AG10803 (cell line): ENCODE data around the gene DDT.
"Not testable (repeated sequence)": the region's sequence is repeated elsewhere in the genome, so short reads cannot be mapped to it uniquely, and the experiment has no call there.

ENCODE experiments used
- DNase-seq: peaks from one replicate; pipeline ENCODE4 v3.0.0; 2010; ENCODE audit warnings: low read depth
- H3K4me3 ChIP-seq: 2 replicates; pipeline ENCODE4 v1.5.1; 2011; ENCODE audit warnings: mild to moderate bottlenecking, low read length, control low read depth
- CTCF ChIP-seq: conservative IDR thresholded peaks from 2 replicates; pipeline ENCODE4 v1.5.1; 2011; ENCODE audit warnings: mild to moderate bottlenecking, low read length, control low read depth, inconsistent platforms

DDT gene

GRCh38 chr22:23956301-23956900 is 17.8 kb downstream of the DDT start:
- peak; percentile 86 for TF ChIP-seq CTCF
- peak; percentile 54 for DNase-seq
- H3K4me3 ChIP-seq, result not testable (repeated sequence)

GRCh38 chr22:23955886-23956285 is 18.4 kb downstream of the DDT start:
- not testable (repeated sequence) for H3K4me3 ChIP-seq, DNase-seq

- not testable (repeated sequence) for H3K4me3 ChIP-seq
These were observed 19.3 kb downstream of the DDT start for GRCh38 chr22:23954991-23955305.

GRCh38 chr22:23954193-23954990 is 19.8 kb downstream of the DDT start:
- H3K4me3 ChIP-seq, DNase-seq: not testable (repeated sequence)

More at GRCh38 chr22:23954991-23955305, 19.3 kb downstream of the DDT start:
- DNase-seq, result not testable (repeated sequence)

- H3K4me3 ChIP-seq, DNase-seq: not testable (repeated sequence)
These were observed 20.8 kb downstream of the DDT start for GRCh38 chr22:23953485-23953884.

GRCh38 chr22:23952794-23953405 is 21.3 kb downstream of the DDT start:
- H3K4me3 ChIP-seq, DNase-seq: not testable (repeated sequence)

- DNase-seq, H3K4me3 ChIP-seq: not testable (repeated sequence)
These were observed 22.9 kb downstream of the DDT start for GRCh38 chr22:23951383-23951782.

- H3K4me3 ChIP-seq, DNase-seq: not testable (repeated sequence)
These were observed 24.5 kb downstream of the DDT start for GRCh38 chr22:23949764-23950163.

- H3K4me3 ChIP-seq, DNase-seq: not testable (repeated sequence)
These were observed 26.9 kb downstream of the DDT start for GRCh38 chr22:23947391-23947790.

GRCh38 chr22:23940166-23940565 is 34.1 kb downstream of the DDT start:
- DNase-seq, H3K4me3 ChIP-seq: not testable (repeated sequence)

- H3K4me3 ChIP-seq, result no peak overlapping the region
- DNase-seq, result no peak
- TF ChIP-seq CTCF, result no peak
These were observed 35.3 kb downstream of the DDT start for GRCh38 chr22:23939017-23939357.

- no peak for TF ChIP-seq CTCF
- DNase-seq, result no peak
- no peak overlapping the region for H3K4me3 ChIP-seq
These were observed 35.8 kb downstream of the DDT start for GRCh38 chr22:23938328-23939016.
